ELF-1 (cell line): ENCODE measurements around the gene TIAM2.
"Not testable (repeated sequence)": the region's sequence is repeated elsewhere in the genome, so short reads cannot be mapped to it uniquely, and the experiment has no call there.

ENCODE experiments used
- DNase-seq: peaks from one replicate; pipeline ENCODE4 v3.0.0-alpha.2; 2016; ENCODE audit warnings: low read depth, low spot score

The TIAM2 gene

DNA sequence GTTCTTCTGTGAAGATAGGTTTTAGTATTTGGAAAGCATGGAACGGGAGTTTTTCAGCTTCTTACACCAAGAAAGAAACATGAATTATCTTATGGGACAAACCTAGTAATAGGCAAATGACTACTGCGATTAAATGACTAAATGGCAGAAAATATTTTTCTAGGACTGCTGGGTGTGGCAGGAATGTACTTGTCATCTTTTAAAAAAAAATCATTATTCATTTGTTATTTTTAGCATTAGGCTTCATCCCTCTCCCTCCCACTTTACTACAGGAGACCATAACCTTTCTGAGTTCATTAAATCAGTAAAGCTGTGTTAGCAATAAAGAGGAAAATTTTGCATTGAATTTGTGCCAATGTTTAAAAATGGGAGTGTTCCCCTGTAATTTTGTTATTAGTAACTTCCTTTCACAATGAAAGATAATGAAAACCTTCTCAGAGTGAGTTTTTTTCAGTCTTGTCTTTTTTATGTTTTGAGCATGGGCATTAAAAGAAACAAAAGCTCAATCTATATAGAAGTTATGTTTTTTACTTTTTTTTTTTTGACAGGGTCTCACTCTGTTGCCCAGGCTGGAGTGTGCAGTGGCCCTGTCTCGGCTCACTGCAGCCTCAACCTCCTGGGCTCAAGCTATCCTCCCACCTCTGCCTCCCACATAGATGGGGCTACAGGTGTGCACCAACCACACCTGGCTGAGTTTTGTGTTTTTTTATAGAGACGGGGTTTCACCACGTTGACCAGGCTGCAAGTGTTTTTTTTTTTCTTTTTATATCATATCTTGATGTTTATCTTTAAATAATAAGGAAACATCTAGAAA is 163.1 kb downstream of the TIAM2 start:
- no peak for DNase-seq

DNA sequence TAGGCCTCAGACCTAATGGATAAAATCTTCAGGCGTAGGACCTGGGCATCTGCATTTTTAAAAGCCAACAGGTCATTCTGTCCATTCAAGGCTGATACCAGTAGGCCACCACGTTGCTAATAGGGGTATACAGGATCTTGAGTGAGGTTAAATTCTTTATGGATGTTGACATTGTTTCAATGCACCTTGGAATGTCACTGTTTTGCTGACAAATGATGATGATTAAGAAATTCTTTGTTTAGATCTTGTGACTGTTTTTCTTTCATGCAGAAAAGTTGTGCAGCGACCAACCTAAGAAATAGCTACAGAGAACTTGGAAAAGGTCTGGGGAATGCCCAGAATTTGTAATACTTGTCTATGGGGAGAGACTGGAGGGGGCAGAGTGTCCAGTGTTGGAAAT is 167.6 kb downstream of the TIAM2 start:
- DNase-seq = no peak

DNA sequence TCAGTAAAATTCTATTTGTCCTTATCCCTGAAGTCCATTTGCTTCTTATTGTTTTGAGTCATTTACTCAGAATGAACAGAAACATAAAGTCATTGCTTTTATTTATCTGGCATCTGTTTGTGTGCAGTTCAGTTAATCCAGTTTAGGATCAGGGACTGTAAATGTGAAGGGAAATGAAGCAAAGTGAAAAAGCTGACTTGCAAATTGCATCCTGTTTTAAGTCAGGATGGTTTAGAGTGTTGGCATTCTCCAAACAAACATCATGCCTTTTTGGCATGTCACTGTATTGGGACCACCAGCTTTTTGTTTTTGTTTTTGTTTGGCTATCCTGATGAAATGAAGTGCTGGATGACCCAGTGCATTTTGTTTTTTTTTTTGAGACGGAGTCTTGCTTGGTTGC is 168.5 kb downstream of the TIAM2 start:
- DNase-seq = no peak

DNA sequence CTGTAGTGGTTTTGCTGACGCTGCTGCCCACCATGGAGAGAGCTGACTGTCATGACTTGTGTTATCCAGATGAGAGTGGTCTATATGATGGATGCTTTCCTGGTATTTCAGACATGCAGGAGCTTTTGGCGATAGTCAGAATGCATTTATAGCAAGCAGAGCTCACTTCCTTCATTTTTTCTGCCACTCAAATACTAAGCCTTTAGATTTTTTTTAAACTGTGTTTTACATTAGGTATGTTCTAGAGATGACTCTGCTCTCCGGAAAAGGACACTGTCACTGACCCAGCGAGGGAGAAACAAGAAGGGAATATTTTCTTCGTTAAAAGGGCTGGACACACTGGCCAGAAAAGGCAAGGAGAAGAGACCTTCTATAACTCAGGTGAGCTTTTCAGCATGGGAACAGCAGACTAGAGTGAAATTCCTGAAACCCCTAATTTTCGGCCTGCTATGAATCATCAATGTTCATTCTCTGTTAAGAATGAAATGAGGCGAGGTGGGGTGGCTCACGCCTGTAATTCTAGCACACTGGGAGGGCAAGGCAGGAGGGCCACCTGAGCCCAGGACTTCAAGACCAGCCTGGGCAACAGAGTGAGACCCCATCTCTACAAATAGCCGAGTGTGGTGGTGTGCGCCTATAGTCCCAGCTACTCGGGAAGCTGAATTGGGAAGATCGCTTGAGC is 170.1 kb downstream of the TIAM2 start:
- DNase-seq = no peak

DNA sequence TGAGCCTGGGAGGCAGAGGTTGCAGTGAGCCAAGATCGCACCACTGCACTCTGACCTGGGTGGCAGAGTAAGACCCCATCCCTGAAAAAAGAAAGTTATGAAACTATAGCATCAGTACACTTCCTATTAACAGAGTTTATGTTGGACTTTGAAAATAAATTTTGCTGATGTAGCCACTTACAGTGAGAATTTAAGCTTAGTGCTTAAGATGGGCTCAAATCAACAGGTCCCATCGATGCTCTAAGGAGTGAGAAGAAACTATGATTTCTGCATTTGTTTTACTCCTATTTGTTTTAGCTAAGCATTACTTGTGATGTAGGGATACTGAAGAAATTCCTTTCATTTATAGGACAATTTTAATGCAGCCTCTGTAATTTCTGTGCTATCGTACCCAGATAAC is 175.4 kb downstream of the TIAM2 start:
- no peak for DNase-seq

DNA sequence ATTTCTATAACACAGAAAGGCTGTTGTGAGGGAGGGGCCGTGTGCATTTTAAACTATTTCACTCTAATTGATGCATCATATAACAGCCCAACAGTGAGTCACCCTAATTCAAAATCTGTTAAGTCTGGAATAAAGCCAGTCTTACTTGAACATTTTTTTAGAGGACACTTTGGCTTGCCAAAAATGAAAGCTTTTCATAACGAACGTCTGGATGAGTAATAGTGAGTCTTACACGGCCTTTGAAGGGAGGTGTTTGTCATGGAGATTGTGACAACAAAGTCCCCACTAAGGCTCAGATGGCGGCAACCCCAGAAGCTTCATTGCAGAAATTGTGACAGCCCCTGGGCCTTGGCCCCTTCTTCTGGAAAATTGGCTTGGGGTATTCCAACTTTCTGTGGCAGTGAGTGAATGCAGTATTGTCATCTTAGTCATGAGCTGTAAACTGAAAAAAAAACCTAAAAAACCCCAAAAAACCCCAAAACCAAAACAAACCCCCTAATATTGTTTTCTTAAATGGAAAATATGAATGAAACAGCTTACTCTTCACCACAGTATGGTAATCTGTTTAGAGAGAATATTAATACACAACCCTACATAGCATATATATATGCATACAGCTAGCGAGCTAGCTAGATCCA is 176.1 kb downstream of the TIAM2 start:
- no peak for DNase-seq

DNA sequence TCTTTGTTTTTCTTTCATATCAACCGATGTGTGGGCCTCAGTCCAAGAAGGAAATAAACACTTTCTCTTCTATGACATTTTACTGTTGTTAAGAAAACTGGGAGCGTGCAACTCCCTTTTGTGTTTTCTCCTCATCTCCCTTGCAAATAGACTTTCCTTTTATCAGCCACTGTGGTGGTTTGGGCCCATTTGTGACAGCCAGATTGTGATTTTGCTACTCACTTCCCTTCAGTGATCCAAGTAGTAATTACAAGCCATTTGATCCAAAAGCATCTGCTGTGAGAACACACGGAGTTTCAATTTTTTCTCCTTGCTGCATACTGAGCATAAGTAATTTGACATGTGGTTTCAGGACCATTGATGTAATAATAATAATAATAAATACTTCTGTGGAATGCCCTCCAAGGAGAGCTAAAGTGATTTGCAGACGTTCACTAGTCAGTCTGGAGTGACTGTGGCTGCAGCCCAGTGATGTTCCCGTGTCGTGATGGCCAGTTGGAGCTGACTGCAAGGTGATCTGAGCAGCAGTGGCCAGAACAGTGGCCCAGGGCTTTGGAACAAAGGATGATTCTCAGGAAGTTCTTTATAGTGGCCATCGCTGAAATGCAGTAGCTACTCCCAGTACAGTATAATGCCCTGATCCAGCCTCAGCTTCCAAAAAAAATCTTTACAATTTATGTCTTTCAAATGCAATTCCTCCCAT is 176.8 kb downstream of the TIAM2 start:
- no peak for DNase-seq

DNA sequence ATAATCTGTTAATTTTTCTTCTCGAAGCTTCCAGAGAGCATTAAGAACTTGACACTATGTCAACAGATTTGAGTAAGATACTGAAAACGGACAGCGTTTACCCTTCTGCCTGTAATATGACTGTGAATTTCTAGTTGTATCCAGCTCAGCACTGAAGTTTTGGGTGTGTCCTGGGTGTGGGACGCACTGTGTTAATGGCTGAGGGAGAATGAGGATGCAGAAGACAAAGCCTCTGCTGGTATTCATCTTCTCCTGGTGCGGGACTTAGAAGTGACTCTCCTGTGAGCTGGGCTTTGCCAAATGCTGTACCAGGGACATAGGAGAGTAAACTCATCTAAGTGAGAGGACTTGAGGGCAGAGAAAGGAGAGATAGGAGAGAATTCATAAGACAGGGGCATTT is 178.4 kb downstream of the TIAM2 start:
- no peak for DNase-seq

DNA sequence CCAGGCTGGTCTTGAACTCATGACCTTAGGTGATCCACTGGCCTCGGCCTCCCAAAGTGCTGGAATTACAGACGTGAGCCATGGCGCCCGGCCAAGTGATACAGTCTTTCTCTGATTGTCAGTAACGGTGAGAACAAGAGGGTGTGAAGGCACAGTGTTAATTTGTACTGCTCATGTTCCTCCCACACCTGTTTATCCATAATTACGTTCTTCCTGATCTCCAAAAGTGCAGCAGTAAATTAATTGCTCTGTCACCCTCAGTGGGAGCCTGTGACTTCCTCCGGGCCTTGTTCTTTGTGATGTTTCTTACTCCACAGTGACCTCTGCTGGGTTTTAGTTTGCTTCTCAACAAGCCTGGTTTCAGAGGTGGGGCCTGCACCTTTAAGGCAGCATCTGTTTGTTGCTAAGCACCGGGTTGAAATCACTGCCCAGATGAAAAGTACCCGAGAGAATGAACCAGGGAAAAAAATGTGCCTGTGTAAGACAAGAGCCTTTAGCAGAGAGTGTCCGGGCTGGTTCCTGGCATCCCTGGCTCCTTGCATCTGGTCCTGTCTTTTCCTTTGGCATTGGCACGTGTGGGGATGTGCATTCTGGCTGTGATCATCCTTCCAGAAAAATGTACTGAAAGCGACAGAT is 179.6 kb downstream of the TIAM2 start:
- DNase-seq = peak; percentile 86

DNA sequence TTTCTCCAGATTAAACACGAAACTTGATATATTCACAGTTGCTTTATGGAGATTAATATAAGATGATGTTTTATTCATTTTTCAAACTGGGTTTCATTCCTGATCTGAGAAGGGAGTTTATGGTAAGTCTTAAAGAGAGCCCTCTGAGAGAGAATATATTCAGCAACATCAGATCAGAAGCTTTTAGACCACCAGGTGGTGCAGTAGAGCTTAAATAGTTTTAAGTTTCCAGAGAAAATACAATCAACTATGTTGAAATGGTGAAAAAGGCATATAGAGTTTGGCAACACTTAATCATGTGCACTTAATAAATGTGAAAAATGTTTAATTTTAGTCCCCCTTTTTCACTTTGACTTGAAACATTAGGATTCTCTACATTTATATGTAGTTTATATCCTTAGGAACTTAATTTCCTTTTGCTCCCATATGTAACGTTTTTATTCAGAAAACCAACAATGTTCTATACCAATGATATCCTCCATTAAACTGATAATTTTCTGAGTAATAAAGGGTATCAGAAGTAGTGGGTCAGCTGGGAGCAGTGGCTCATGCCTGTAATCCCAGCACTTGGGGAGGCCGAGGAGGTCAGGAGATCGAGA is 182.3 kb downstream of the TIAM2 start:
- DNase-seq = no peak

DNA sequence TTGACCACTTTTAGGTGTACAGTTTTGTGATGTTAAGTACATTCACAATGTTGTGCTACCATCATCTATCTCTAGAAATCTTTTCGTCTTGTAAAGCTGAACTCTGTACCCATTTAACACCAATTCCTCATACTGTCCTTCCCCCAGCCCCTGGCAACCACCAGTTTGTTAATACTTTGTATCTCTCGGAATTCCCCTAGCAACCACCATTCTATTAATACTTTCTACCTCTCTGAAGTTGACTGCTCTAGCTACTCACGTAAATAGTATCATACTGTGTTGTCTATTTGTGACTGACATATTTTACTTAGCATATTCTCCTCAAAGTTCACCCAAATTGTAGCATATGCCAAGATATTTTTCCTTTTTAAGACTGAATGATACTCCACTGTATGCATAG is 186.4 kb downstream of the TIAM2 start:
- DNase-seq = no peak

DNA sequence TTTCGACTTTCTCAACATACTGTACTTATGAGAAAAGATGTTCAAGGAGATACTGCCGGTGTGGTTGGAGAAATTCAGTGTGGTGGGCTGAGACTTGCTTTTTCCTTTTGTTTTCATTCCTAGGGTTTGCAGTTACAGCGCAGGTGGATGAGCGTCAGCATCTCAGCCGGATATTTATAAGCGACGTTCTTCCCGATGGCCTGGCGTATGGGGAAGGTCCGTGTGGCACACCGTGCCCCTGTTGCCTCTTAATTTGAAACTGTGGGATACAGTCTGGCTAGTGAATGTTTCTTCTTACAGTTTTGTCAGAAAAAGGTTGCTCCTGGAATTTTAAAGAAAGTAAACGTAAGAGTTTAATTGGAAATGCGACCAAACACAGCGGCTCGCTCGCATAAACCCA is 187.0 kb downstream of the TIAM2 start:
- DNase-seq = no peak

DNA sequence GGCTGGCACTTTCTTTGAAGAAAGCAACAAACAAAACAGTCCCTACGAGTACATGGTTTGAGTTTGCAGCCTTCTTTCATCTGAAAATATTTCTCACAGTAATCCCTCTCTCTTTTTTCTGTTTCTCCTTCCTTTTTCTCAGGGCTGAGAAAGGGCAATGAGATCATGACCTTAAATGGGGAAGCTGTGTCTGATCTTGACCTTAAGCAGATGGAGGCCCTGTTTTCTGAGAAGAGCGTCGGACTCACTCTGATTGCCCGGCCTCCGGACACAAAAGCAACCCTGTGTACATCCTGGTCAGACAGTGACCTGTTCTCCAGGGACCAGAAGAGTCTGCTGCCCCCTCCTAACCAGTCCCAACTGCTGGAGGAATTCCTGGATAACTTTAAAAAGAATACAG is 188.0 kb downstream of the TIAM2 start:
- peak; percentile 13 for DNase-seq

DNA sequence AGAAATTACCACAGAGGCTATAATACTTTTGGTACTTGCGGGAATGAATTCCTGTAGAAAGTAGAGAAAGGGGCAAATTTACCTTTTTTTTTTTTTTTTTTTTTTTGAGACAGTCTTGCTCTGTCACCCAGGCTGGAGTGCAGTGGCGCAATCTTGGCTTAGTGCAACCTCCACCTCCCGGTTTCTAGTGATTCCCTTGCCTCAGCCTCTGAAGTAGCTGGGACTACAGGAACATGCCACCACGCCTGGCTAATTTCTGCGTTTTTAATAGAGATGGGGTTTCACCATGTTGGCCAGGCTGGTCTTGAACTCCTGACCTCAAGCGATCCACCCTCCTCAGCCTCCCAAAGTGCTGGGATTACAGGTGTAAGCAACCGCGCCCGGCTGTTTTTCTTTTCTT is 189.9 kb downstream of the TIAM2 start:
- not testable (repeated sequence) for DNase-seq

DNA sequence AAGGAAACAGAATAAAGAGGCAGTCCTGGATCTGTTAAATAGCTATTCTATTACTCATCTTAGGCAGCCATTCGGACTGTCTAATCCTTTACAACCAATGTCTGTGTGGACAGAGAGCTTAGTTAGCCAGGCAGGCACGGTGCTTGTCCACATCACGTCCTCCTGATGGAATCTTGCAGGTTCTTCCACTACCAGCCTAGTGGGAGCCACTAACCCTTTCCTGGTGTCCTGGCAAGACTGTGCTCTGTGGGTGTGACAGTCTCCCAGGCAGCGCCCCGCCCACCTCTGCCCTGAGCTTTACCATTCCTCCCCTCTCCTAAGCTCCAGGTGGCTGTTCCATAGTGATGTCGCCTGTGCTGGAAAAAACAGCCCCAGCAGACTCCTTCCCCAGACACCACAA is 190.4 kb downstream of the TIAM2 start:
- peak; percentile 92 for DNase-seq

DNA sequence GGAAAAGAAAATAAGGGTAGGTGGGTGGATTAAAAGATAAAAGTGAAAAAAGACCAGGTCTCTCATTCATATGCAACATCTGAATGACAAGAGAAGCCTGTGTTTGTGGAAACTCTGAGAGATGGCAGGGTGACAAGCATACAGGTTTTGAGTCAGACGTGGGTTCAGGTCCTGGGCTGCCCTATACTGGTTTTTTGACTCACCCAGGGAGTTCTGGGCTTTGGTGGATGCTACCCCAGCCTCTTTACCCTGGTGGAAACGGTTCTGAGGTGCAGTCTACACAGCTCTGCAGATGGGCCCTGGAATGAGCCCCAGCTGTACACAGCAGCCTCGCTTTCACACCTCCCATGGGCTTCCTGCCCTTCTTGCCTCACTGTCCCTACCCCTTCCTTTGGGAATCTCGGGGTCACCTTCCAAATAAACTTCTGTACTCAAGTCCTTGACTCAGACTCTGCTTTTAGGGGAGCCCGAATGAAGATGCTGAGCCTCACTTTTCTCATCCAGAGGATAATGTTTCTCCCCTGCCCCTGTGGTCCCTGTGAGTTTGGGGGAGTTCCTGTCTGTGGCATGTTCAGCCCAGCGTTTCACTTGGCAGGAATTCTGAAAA is 191.0 kb downstream of the TIAM2 start:
- DNase-seq = no peak

DNA sequence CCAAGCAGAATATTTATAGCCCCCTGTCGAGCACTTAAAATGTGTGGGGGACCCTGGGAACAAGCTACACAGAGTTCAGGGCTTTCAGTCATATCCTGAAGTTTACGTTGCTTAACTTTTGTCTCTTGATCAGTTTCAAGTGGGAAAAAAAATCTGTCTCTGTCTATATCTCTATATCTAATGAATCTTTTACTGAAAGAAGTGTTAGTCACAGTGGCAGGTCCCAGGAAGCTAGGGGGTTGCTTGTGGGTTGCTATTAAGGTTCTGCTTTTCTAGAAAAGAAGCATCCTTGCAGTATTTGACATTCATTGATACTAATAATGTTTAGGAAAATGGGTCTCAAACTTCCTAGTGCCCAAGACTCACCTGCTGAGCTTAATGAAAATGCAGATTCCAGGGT is 192.0 kb downstream of the TIAM2 start:
- DNase-seq = no peak

DNA sequence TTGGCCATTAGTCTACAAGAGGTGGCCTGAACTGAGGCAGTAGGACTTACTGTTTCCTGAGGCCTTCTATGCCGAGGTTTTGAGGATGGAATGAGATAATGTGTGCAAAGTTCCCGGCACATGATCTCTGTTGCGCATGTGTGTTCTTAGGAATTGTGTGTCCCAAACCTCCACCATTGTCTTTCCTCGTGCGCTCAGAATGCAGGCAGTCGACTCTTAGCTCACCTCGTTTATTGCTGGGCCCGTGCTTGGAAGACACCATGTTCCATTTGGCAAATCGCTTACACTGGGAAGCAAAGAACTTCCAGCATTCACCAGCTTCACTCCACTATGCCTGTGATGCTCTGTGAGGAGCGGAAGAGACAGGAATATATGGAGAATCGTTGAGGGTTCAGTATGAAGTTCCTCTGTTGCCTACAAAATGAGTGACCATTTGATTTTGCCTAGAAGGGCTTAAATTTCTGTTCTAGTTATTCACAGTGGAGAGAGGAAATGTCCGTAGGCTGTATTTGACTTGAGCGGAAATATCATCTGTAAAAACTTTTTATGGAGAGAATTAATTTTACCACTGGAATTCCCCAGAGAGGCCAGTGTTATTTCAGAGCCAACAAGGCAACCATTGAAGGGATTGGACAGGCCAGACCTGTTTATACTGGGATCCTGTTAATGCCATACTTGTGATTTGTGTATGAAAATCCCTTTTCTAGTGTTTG is 193.0 kb downstream of the TIAM2 start:
- DNase-seq = no peak

DNA sequence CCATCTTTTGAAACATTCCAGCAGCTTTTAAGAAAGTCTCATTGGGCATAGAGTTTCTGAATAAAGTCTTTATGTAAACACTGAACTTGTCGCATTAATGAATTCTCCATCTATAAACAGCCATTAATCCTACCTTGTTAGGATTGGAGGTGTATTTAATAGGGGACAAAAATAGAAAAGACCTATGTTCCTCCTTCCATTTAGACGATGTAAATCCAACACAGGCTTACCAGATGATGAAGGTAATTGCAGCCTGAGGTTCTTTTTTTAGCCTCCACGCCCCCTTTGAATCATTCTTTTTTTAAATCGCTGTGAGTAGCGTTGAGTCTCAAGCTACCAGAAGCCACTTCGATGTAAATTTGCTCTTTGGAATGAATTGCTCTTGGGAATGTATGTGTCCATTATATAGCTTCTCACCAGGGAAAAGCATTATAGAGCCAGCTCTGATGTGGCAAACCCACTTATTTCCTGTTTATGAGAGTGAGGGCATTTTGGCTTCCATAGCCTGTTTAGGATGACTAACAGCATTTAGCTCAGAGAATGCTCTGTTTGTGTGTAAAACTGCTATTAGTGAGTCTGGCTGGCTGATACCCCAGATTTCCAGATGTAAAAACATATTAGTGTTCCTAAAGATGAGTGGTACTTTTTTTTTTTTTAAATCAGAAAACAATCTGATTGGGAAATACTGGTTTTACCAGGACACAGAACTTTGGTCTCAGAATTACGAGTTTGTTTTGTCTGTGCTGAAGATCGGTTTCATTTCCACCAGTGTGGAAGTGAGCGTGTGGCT is 193.8 kb downstream of the TIAM2 start:
- no peak for DNase-seq
